Endothelial cell of umbilical vein (primary cell): ENCODE results near the gene BASP1. TPM values are rescaled to one million over a fixed set of nuclear protein-coding genes. Genes with fewer than 3 reads are reported as not detected.

Source experiments
- BruUV-seq: library from RNA; stranded (reverse); fragments of 400-500 nt; replicated peaks from 2 replicates; lab custom pipeline; 2021; lab: Mats Ljungman, UMichigan
- CTCF ChIA-PET: fragments of 300-600, 350-600 bp; sonication (Branson Sonifier 250); formaldehyde crosslinking; loops from one replicate; lab custom pipeline; 2021; ENCODE audit warnings: antibody characterized with exemption, inconsistent platforms; lab: Charles Lee
- POLR2A ChIA-PET: fragments of 300-600, 350-600 bp; sonication (Branson Sonifier 250); formaldehyde crosslinking; loops from one replicate; lab custom pipeline; 2021; ENCODE audit warnings: antibody characterized with exemption, inconsistent platforms; lab: Charles Lee
- DNase-seq: peaks from one replicate; pipeline ENCODE4 v3.0.0-alpha.2; 2011; ENCODE audit warnings: low read depth, low spot score
- FAIRE-seq: peaks from 2 replicates; lab custom pipeline; 2011; peaks lifted over from hg19 to GRCh38; lab: Jason Lieb, UNC
- H2AFZ ChIP-seq: 2 replicates; pipeline ENCODE4 v1.6.0; 2012; ENCODE audit warnings: low read depth, low read length, control low read depth, inconsistent platforms
- H3K27ac ChIP-seq: 2 replicates; pipeline ENCODE4 v1.5.1; 2011; ENCODE audit warnings: low read depth, mild to moderate bottlenecking, control low read depth, low read length, moderate library complexity; ENCODE audit not compliant: insufficient read depth
- H3K27me3 ChIP-seq, 2 experiments: 2 replicates each; pipeline versions ENCODE4 v1.6.0 to v1.6.1; 2011; ENCODE audit warnings: low read length in 2 of 2, mixed read lengths in 1 of 2; ENCODE audit not compliant: control insufficient read depth in 2 of 2, insufficient read depth in 2 of 2
- H3K36me3 ChIP-seq, 2 experiments: 2 replicates in 1 of 2; 3 replicates in 1 of 2; pipeline ENCODE4 v1.5.1; 2011; ENCODE audit warnings: low read length in 2 of 2, mild to moderate bottlenecking in 1 of 2, moderate library complexity in 1 of 2; ENCODE audit not compliant: control insufficient read depth in 2 of 2, insufficient read depth in 2 of 2; ENCODE audit errors: extremely low read depth in 1 of 2
- H3K4me1 ChIP-seq: 3 replicates; pipeline ENCODE4 v1.5.1; 2011; ENCODE audit warnings: mild to moderate bottlenecking, low read length; ENCODE audit not compliant: control insufficient read depth, insufficient read depth; ENCODE audit errors: extremely low read depth
- H3K4me2 ChIP-seq: 2 replicates; pipeline ENCODE4 v1.6.1; 2011; ENCODE audit warnings: low read length, control low read depth, mixed read lengths; ENCODE audit not compliant: insufficient read depth
- H3K4me3 ChIP-seq, 3 experiments: fragments of 200-600 bp in 1 of 3; sonication (generic), shearing (Covaris generic) in 1 of 3; replicated peaks in 1 of 3; 2 replicates each; pipeline ENCODE4 v1.5.1; 2011 to 2016; ENCODE audit warnings: control low read depth in 3 of 3, low read length in 3 of 3, mild to moderate bottlenecking in 2 of 3, inconsistent platforms in 1 of 3, low read depth in 1 of 3, moderate library complexity in 1 of 3; ENCODE audit not compliant: insufficient read depth in 1 of 3
- H3K79me2 ChIP-seq: 2 replicates; pipeline ENCODE4 v1.6.0; 2012; ENCODE audit warnings: low read length, inconsistent platforms; ENCODE audit not compliant: control insufficient read depth, insufficient read depth
- H3K9ac ChIP-seq: replicated peaks from 2 replicates; pipeline ENCODE3; 2011; ENCODE audit warnings: low read length, control low read depth; ENCODE audit not compliant: insufficient read depth; ENCODE audit errors: extremely low read depth
- H3K9me1 ChIP-seq: replicated peaks from 3 replicates; pipeline ENCODE4 v1.6.0; 2011; ENCODE audit warnings: mild to moderate bottlenecking, low read length; ENCODE audit not compliant: control insufficient read depth, insufficient read depth; ENCODE audit errors: extremely low read depth
- H3K9me3 ChIP-seq: replicated peaks from 2 replicates; pipeline ENCODE4 v1.5.1; 2012; ENCODE audit warnings: low read length, inconsistent platforms; ENCODE audit not compliant: control insufficient read depth, insufficient read depth
- H4K20me1 ChIP-seq: replicated peaks from 2 replicates; pipeline ENCODE3; 2011; ENCODE audit warnings: mild to moderate bottlenecking, low read length; ENCODE audit not compliant: control insufficient read depth, insufficient read depth; ENCODE audit errors: extremely low read depth
- CTCF ChIP-seq, 2 donors: IDR thresholded peaks; 1 replicate in 1 of 2; 2 replicates in 1 of 2; pipeline ENCODE4 v1.5.1; 2011; ENCODE audit warnings: low read length in 2 of 2, mild to moderate bottlenecking in 2 of 2, moderate library complexity in 2 of 2, control low read depth in 1 of 2, inconsistent platforms in 1 of 2, low read depth in 1 of 2; ENCODE audit not compliant: insufficient read depth in 1 of 2; ENCODE audit errors: extremely low read depth in 1 of 2
- EZH2 ChIP-seq: IDR thresholded peaks from 2 replicates; pipeline ENCODE4 v1.6.1; 2012; ENCODE audit warnings: borderline replicate concordance, low read depth, mild to moderate bottlenecking, moderate library complexity, low read length, inconsistent platforms; ENCODE audit not compliant: severe bottlenecking
- FOS ChIP-seq: IDR thresholded peaks from 2 replicates; pipeline ENCODE4 v1.6.1; 2011; ENCODE audit warnings: mild to moderate bottlenecking, low read length, moderate library complexity, borderline replicate concordance; ENCODE audit not compliant: insufficient read depth
- GATA2 ChIP-seq: IDR thresholded peaks from 2 replicates; pipeline ENCODE4 v1.7.0; 2011; ENCODE audit warnings: low read depth, mild to moderate bottlenecking, moderate library complexity, mixed read lengths, low read length; ENCODE audit not compliant: insufficient read length, insufficient read depth
- JUN ChIP-seq: IDR thresholded peaks from 2 replicates; pipeline ENCODE4 v1.6.1; 2011; ENCODE audit warnings: borderline replicate concordance, low read depth; ENCODE audit not compliant: insufficient read length, insufficient read depth
- MAX ChIP-seq: IDR thresholded peaks from 2 replicates; pipeline ENCODE4 v1.6.1; 2011; ENCODE audit not compliant: insufficient read depth, insufficient read length
- MYC ChIP-seq: IDR thresholded peaks from one replicate; pipeline ENCODE4 v1.6.1; 2011; ENCODE audit warnings: mild to moderate bottlenecking, low read depth, low read length
- POLR2A ChIP-seq: IDR thresholded peaks from 2 replicates; pipeline ENCODE4 v1.6.1; 2012; ENCODE audit warnings: low read depth, mild to moderate bottlenecking, control low read depth, low read length
- POLR2AphosphoS5 ChIP-seq: IDR thresholded peaks from 2 replicates; pipeline ENCODE4 v1.6.1; 2012; ENCODE audit warnings: low read depth, mild to moderate bottlenecking, control low read depth, low read length, moderate library complexity; ENCODE audit not compliant: insufficient read depth
- dilution Hi-C: fragments of 300-500 bp; cut with MboI; formaldehyde crosslinking; loops from one replicate; pipeline ENCODE4 v1.15.0; 2019; ENCODE audit warnings: low sequenced_read_pairs; ENCODE audit not compliant: extremely low pct_ligation_motif_present
- intact Hi-C: fragments of 100-400 bp; cut with micrococcal nuclease; formaldehyde crosslinking; loops from one replicate; pipeline ENCODE4 v1.10.0; 2022
- polyA plus RNA-seq, 4 experiments: library from polyadenylated mRNA; depleted of rRNA in 3 of 4; stranded (reverse) in 3 of 4; unstranded in 1 of 4; fragments of >200 nt; gene quantifications; 2 replicates each; pipeline versions ENCODE4 v1.2.1 to v1.2.3, GENCODE V29; 2011 to 2012; ENCODE audit warnings: missing spikeins in 1 of 4
- total RNA-seq: library from RNA; stranded (reverse); gene quantifications from 2 replicates; pipeline ENCODE4 v1.2.3, GENCODE V29; 2021

Gene BASP1
- total and polyA plus RNA-seq, 2 donors (not counting 3 experiments of a cell fraction or from before 2014, with no cell fraction given), result 69.4 to 79.3 TPM

- Histone ChIP-seq H3K79me2 (peaks cover 70% of the 10 kb centered on the region), H2AFZ (no peak overlapping the region), H3K4me2 (peak overlapping the region; percentile 94), H3K4me3 (peak overlapping the region; percentile 87 to 99 (median 94)), H3K9me3 (no peaks in the 10 kb centered on the region), H3K36me3 (no peaks in the 10 kb centered on the region), H3K9ac (peak overlapping the region; percentile 96), H4K20me1 (no peaks in the 10 kb centered on the region), H3K27me3 (peaks cover 0 to 4% of the 10 kb centered on the region in 2 experiments), H3K4me1 (peaks cover 24% of the 10 kb centered on the region), H3K27ac (no peak overlapping the region), H3K9me1 (no peaks in the 10 kb centered on the region)
- intact Hi-C loops, result loop anchor here (1.0 to 2.0 kb wide), 2 partner anchors 33 to 61 kb away; no protein-coding TSS in a partner anchor
- ChIA-PET POLR2A (no interaction called here), CTCF (interaction anchor here (1.0 kb wide), 1 partner anchor 18 kb away, joined by 3 read pairs; no protein-coding TSS in a partner anchor)
- FAIRE-seq (no peak), DNase-seq (no peak)
- TF ChIP-seq POLR2AphosphoS5, result no peak
- TF ChIP-seq GATA2, result no peak
- TF ChIP-seq FOS, result no peak
- no peak for TF ChIP-seq MAX
- no peak for TF ChIP-seq MYC
- TSS peak; percentile 27 for BruUV-seq
- dilution Hi-C loops, result no loop called here
These were observed 2.0 kb downstream of the BASP1 start for GRCh38 chr5:17219469-17219868.

DNA sequence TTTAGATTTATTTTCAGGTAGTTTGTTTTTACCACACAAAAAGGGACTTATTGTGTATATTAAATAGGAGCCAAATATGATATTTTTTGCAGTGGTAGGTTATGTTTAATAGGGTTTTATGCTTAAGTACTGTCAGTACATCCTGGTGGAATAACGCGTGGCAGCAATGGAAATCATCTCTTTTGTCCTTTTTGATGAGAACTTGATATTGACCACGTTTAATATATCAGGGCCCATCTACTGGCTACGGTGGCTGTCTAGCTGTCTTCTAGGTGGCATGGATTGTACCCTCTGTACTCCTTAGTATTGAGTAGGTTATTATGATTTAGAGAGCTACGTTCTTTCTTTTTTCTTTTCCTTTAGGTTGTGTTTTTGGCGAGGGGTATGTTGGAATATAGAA, 2.6 kb downstream of the BASP1 start:
- FAIRE-seq (no peak), DNase-seq (no peak)
- H3K36me3 ChIP-seq, result no peaks in the 10 kb centered on the region
- BruUV-seq, result no TSS peak
- CTCF ChIA-PET, result interaction anchor here (1.0 kb wide), 1 partner anchor 17 kb away, joined by 3 read pairs; no protein-coding TSS in a partner anchor
- no peaks in the 10 kb centered on the region for H3K27me3 ChIP-seq
- POLR2A ChIA-PET, result no interaction called here
- no peak overlapping the region for H3K27ac ChIP-seq
- intact Hi-C loops, result loop anchor here (1.0 to 2.0 kb wide), 2 partner anchors 32 to 61 kb away; no protein-coding TSS in a partner anchor
- H3K79me2 ChIP-seq, result peaks cover 75% of the 10 kb centered on the region
- H3K4me3 ChIP-seq, result peak overlapping the region in 1 of 3 experiments; percentile 25
- peaks cover 24% of the 10 kb centered on the region for H3K4me1 ChIP-seq
- no peaks in the 10 kb centered on the region for H4K20me1 ChIP-seq
- no peak overlapping the region for H3K9ac ChIP-seq
- H2AFZ ChIP-seq, result no peak overlapping the region
- H3K9me1 ChIP-seq, result no peaks in the 10 kb centered on the region
- dilution Hi-C loops, result no loop called here
- H3K4me2 ChIP-seq, result peak overlapping the region; percentile 94
- no peak for TF ChIP-seq MYC
- no peak for TF ChIP-seq EZH2
- no peak for TF ChIP-seq GATA2
- TF ChIP-seq FOS, result no peak
- TF ChIP-seq JUN, result no peak
- no peak for TF ChIP-seq CTCF (IDR thresholded peaks at IDR 0.05; ENCODE audit: extremely low read depth in 1 of 2, insufficient read depth in 1 of 2, low read depth in 1 of 2, low read length in 2 of 2)
- TF ChIP-seq MAX, result no peak
- TF ChIP-seq POLR2AphosphoS5, result no peak
- no peak for TF ChIP-seq POLR2A
- H3K9me3 ChIP-seq, result no peaks in the 10 kb centered on the region
